B cell (primary cell): ENCODE measurements around the gene PLEKHN1. TPM values are rescaled to one million over a fixed set of nuclear protein-coding genes. Genes with fewer than 3 reads are reported as not detected.

ENCODE experiments used
- ATAC-seq: fragments of 200-7000 bp; cut with Tn5 transposase; one replicate; pipeline ENCODE4 v1.10.0; 2021; ENCODE audit warnings: low read depth, mild to moderate bottlenecking, moderate number of reproducible peaks, moderate library complexity
- CTCF ChIA-PET: fragments of 350-600 bp; sonication (Branson Sonifier 250); formaldehyde crosslinking; loops from one replicate; lab custom pipeline; 2021; ENCODE audit warnings: antibody characterized with exemption, inconsistent platforms; lab: Charles Lee
- POLR2A ChIA-PET: fragments of 350-600 bp; sonication (Branson Sonifier 250); formaldehyde crosslinking; loops from one replicate; lab custom pipeline; 2021; ENCODE audit warnings: antibody characterized with exemption; lab: Charles Lee
- DNase-seq: peaks from one replicate; pipeline ENCODE4 v3.0.0; 2013
- H2AFZ ChIP-seq: 2 replicates; pipeline ENCODE4 v1.6.1; 2012; ENCODE audit warnings: mild to moderate bottlenecking, low read depth, low read length; ENCODE audit not compliant: insufficient read depth, poor library complexity, severe bottlenecking
- H3K27ac ChIP-seq, 2 donors: 1 replicate in 1 of 2; 2 replicates in 1 of 2; pipeline ENCODE4 v1.5.1; 2012 to 2013; ENCODE audit warnings: low read length in 2 of 2, mild to moderate bottlenecking in 2 of 2, moderate library complexity in 1 of 2
- H3K27me3 ChIP-seq, 4 experiments: fragments of 200-600 bp in 1 of 4; sonication (generic) in 1 of 4; replicated peaks in 1 of 4; 1 replicate in 2 of 4; 2 replicates in 2 of 4; pipeline versions ENCODE4 v1.6.1 to v1.7.0; 2013 to 2016; ENCODE audit warnings: low read length in 3 of 4, mild to moderate bottlenecking in 2 of 4, mixed read lengths in 1 of 4, moderate library complexity in 1 of 4; ENCODE audit not compliant: insufficient read depth in 4 of 4, control insufficient read depth in 3 of 4; ENCODE audit errors: control extremely low read depth in 1 of 4
- H3K36me3 ChIP-seq, 2 experiments: replicated peaks in 1 of 2; 1 replicate in 1 of 2; 2 replicates in 1 of 2; pipeline versions ENCODE4 v1.6.1 to v1.7.1; 2013; ENCODE audit warnings: low read length in 1 of 2; ENCODE audit not compliant: insufficient read depth in 2 of 2, control insufficient read depth in 1 of 2; ENCODE audit errors: control extremely low read depth in 1 of 2, extremely low read depth in 1 of 2
- H3K4me1 ChIP-seq, 2 donors: fragments of 200-600 bp in 1 of 2; sonication (generic) in 1 of 2; 1 replicate in 1 of 2; 2 replicates in 1 of 2; pipeline versions ENCODE4 v1.5.1 to v1.6.1; 2013 to 2017; ENCODE audit warnings: low read length in 2 of 2; ENCODE audit not compliant: control insufficient read depth in 2 of 2, insufficient read depth in 2 of 2
- H3K4me2 ChIP-seq: replicated peaks from 2 replicates; pipeline ENCODE3; 2012; ENCODE audit warnings: mild to moderate bottlenecking, low read depth, low read length; ENCODE audit not compliant: poor library complexity, severe bottlenecking
- H3K4me3 ChIP-seq, 5 experiments: fragments of 200-600 bp in 1 of 5; sonication (generic) in 1 of 5; 1 replicate in 3 of 5; 2 replicates in 2 of 5; pipeline versions ENCODE4 v1.5.1 to v1.7.0; 2011 to 2016; ENCODE audit warnings: low read length in 4 of 5, mild to moderate bottlenecking in 4 of 5, low read depth in 2 of 5, control low read depth in 1 of 5, moderate library complexity in 1 of 5; ENCODE audit not compliant: insufficient read depth in 1 of 5; ENCODE audit errors: control extremely low read depth in 1 of 5, extremely low read depth in 1 of 5
- H3K79me2 ChIP-seq: fragments of 200-600 bp; sonication (generic); one replicate; pipeline ENCODE4 v1.6.0; 2016; ENCODE audit warnings: low read length; ENCODE audit not compliant: control insufficient read depth, insufficient read depth
- H3K9ac ChIP-seq: fragments of 200-600 bp; sonication (generic); 2 replicates; pipeline ENCODE4 v1.6.1; 2017; ENCODE audit warnings: mild to moderate bottlenecking, low read length, moderate library complexity
- H3K9me3 ChIP-seq, 3 donors: one replicate each; pipeline versions ENCODE4 v1.6.1 to v1.7.1; 2013; ENCODE audit warnings: low read length in 2 of 3; ENCODE audit not compliant: control insufficient read depth in 2 of 3, insufficient read depth in 1 of 3; ENCODE audit errors: control extremely low read depth in 1 of 3
- H4K20me1 ChIP-seq: 2 replicates; pipeline ENCODE4 v1.6.0; 2012; ENCODE audit warnings: mild to moderate bottlenecking, low read length; ENCODE audit not compliant: insufficient read depth, control insufficient read depth, poor library complexity, severe bottlenecking
- H3K27ac Mint-ChIP-seq: one replicate; pipeline ENCODE4 v1.8.0; 2021; ENCODE audit warnings: mixed read lengths
- H3K27me3 Mint-ChIP-seq: one replicate; pipeline ENCODE4 v1.8.0; 2021; ENCODE audit warnings: mixed read lengths
- H3K4me1 Mint-ChIP-seq: one replicate; pipeline ENCODE4 v1.8.0; 2021; ENCODE audit warnings: mixed read lengths
- H3K4me3 Mint-ChIP-seq: one replicate; pipeline ENCODE4 v1.8.0; 2021; ENCODE audit warnings: mixed read lengths
- H3K9me3 Mint-ChIP-seq: one replicate; pipeline ENCODE4 v1.8.0; 2022; ENCODE audit warnings: mixed read lengths; ENCODE audit not compliant: insufficient read depth
- CTCF ChIP-seq: fragments of 200-600 bp; IDR thresholded peaks from one replicate; pipeline ENCODE4 v1.8.0; 2022; ENCODE audit warnings: antibody characterized with exemption, mild to moderate bottlenecking
- EZH2 ChIP-seq: IDR thresholded peaks from 2 replicates; pipeline ENCODE4 v1.6.1; 2012; ENCODE audit warnings: borderline replicate concordance, low read depth, mild to moderate bottlenecking, moderate library complexity, low read length; ENCODE audit not compliant: insufficient read depth, poor library complexity, severe bottlenecking
- WGBS: methylation state at CpG from one replicate; pipeline ENCODE4 v1.1.5; 2013; ENCODE audit warnings: missing lambda C conversion rate; ENCODE audit not compliant: insufficient coverage; 5-methylcytosine and 5-hydroxymethylcytosine counted together
- intact Hi-C: fragments of 100-400 bp; cut with micrococcal nuclease; formaldehyde crosslinking; loops from one replicate; pipeline ENCODE4 v1.10.0; 2022
- polyA plus RNA-seq: library from polyadenylated mRNA; depleted of rRNA; stranded (reverse); fragments of >200 nt; gene quantifications from 2 replicates; pipeline ENCODE4 v1.2.3, GENCODE V29; 2012
- total RNA-seq, 2 donors: library from RNA; stranded (reverse); fragments of 120-200 nt in 1 of 2; gene quantifications; 1 replicate in 1 of 2; 2 replicates in 1 of 2; pipeline versions ENCODE4 v1.2.3 to v1.2.4, GENCODE V29; 2013 to 2022

Gene PLEKHN1
- total and polyA plus RNA-seq, 2 donors (not counting 1 experiment from before 2014, with no cell fraction given) = 0.36 to 1.1 TPM

GRCh38 chr1:1019122-1019999, 53.1 kb downstream of the PLEKHN1 start:
- Histone ChIP-seq H3K27ac (no peak overlapping the region), H3K4me1 (peaks cover 10 to 28% of the 10 kb centered on the region in 2 donors), H4K20me1 (no peaks in the 10 kb centered on the region), H3K9me3 (no peaks in the 10 kb centered on the region), H3K27me3 (peaks cover 0 to 20% (median 6%) of the 10 kb centered on the region in 4 experiments), H2AFZ (peak overlapping the region; percentile 38), H3K4me2 (peak overlapping the region; percentile 78), H3K4me3 (peak overlapping the region in 4 of 5 experiments; percentile 13 to 53 (median 44)), H3K79me2 (peaks cover 11% of the 10 kb centered on the region), H3K36me3 (no peaks in the 10 kb centered on the region), H3K9ac (no peak overlapping the region)
- intact Hi-C loops = loop anchor here (1.0 to 10.0 kb wide), 4 partner anchors 14 to 97 kb away; partner anchors contain the start of genes C1orf159 and HES4
- peak overlapping the region; percentile 73 for H3K4me3 Mint-ChIP-seq
- 3% methylated on average over 60 of the region's 91 CpGs for WGBS
- DNase-seq = peak; percentile 89
- H3K27ac Mint-ChIP-seq = peak overlapping the region; percentile 67
- no peaks in the 10 kb centered on the region for H3K9me3 Mint-ChIP-seq
- no peak for TF ChIP-seq EZH2
- TF ChIP-seq CTCF = peak; percentile 47
- POLR2A ChIA-PET = interaction anchor here (0.5 to 1.0 kb wide), 3 partner anchors 19 to 115 kb away, joined by 3 to 5 read pairs (median 3); no protein-coding TSS in a partner anchor
- ATAC-seq = peak; percentile 91
- CTCF ChIA-PET = interaction anchor here (0.6 to 3.2 kb wide), 10 partner anchors 13 to 356 kb away, joined by 3 to 17 read pairs (median 5); partner anchors contain the start of gene AURKAIP1
- H3K4me1 Mint-ChIP-seq = peaks cover 9% of the 10 kb centered on the region
- H3K27me3 Mint-ChIP-seq = no peaks in the 10 kb centered on the region
